B cell (primary cell): ENCODE data around the gene TFEC. TPM values are rescaled to one million over a fixed set of nuclear protein-coding genes. Genes with fewer than 3 reads are reported as not detected.
A peak's percentile ranks its signal among the peaks of the same experiment; 100 is the strongest.

Experiments used
- ATAC-seq: fragments of 200-7000 bp; cut with Tn5 transposase; one replicate; pipeline ENCODE4 v1.10.0; 2021; ENCODE audit warnings: low read depth, mild to moderate bottlenecking, moderate number of reproducible peaks, moderate library complexity
- CTCF ChIA-PET: fragments of 350-600 bp; sonication (Branson Sonifier 250); formaldehyde crosslinking; loops from one replicate; lab custom pipeline; 2021; ENCODE audit warnings: antibody characterized with exemption, inconsistent platforms; lab: Charles Lee
- POLR2A ChIA-PET: fragments of 350-600 bp; sonication (Branson Sonifier 250); formaldehyde crosslinking; loops from one replicate; lab custom pipeline; 2021; ENCODE audit warnings: antibody characterized with exemption; lab: Charles Lee
- DNase-seq: peaks from one replicate; pipeline ENCODE4 v3.0.0; 2013
- H2AFZ ChIP-seq: 2 replicates; pipeline ENCODE4 v1.6.1; 2012; ENCODE audit warnings: mild to moderate bottlenecking, low read depth, low read length; ENCODE audit not compliant: insufficient read depth, poor library complexity, severe bottlenecking
- H3K27ac ChIP-seq, 2 donors: 1 replicate in 1 of 2; 2 replicates in 1 of 2; pipeline ENCODE4 v1.5.1; 2012 to 2013; ENCODE audit warnings: low read length in 2 of 2, mild to moderate bottlenecking in 2 of 2, moderate library complexity in 1 of 2
- H3K27me3 ChIP-seq, 4 experiments: fragments of 200-600 bp in 1 of 4; sonication (generic) in 1 of 4; replicated peaks in 1 of 4; 1 replicate in 2 of 4; 2 replicates in 2 of 4; pipeline versions ENCODE4 v1.6.1 to v1.7.0; 2013 to 2016; ENCODE audit warnings: low read length in 3 of 4, mild to moderate bottlenecking in 2 of 4, mixed read lengths in 1 of 4, moderate library complexity in 1 of 4; ENCODE audit not compliant: insufficient read depth in 4 of 4, control insufficient read depth in 3 of 4; ENCODE audit errors: control extremely low read depth in 1 of 4
- H3K36me3 ChIP-seq, 2 experiments: replicated peaks in 1 of 2; 1 replicate in 1 of 2; 2 replicates in 1 of 2; pipeline versions ENCODE4 v1.6.1 to v1.7.1; 2013; ENCODE audit warnings: low read length in 1 of 2; ENCODE audit not compliant: insufficient read depth in 2 of 2, control insufficient read depth in 1 of 2; ENCODE audit errors: control extremely low read depth in 1 of 2, extremely low read depth in 1 of 2
- H3K4me1 ChIP-seq, 2 donors: fragments of 200-600 bp in 1 of 2; sonication (generic) in 1 of 2; 1 replicate in 1 of 2; 2 replicates in 1 of 2; pipeline versions ENCODE4 v1.5.1 to v1.6.1; 2013 to 2017; ENCODE audit warnings: low read length in 2 of 2; ENCODE audit not compliant: control insufficient read depth in 2 of 2, insufficient read depth in 2 of 2
- H3K4me2 ChIP-seq: replicated peaks from 2 replicates; pipeline ENCODE3; 2012; ENCODE audit warnings: mild to moderate bottlenecking, low read depth, low read length; ENCODE audit not compliant: poor library complexity, severe bottlenecking
- H3K4me3 ChIP-seq, 5 experiments: fragments of 200-600 bp in 1 of 5; sonication (generic) in 1 of 5; 1 replicate in 3 of 5; 2 replicates in 2 of 5; pipeline versions ENCODE4 v1.5.1 to v1.7.0; 2011 to 2016; ENCODE audit warnings: low read length in 4 of 5, mild to moderate bottlenecking in 4 of 5, low read depth in 2 of 5, control low read depth in 1 of 5, moderate library complexity in 1 of 5; ENCODE audit not compliant: insufficient read depth in 1 of 5; ENCODE audit errors: control extremely low read depth in 1 of 5, extremely low read depth in 1 of 5
- H3K79me2 ChIP-seq: fragments of 200-600 bp; sonication (generic); one replicate; pipeline ENCODE4 v1.6.0; 2016; ENCODE audit warnings: low read length; ENCODE audit not compliant: control insufficient read depth, insufficient read depth
- H3K9ac ChIP-seq: fragments of 200-600 bp; sonication (generic); 2 replicates; pipeline ENCODE4 v1.6.1; 2017; ENCODE audit warnings: mild to moderate bottlenecking, low read length, moderate library complexity
- H3K9me3 ChIP-seq, 3 donors: one replicate each; pipeline versions ENCODE4 v1.6.1 to v1.7.1; 2013; ENCODE audit warnings: low read length in 2 of 3; ENCODE audit not compliant: control insufficient read depth in 2 of 3, insufficient read depth in 1 of 3; ENCODE audit errors: control extremely low read depth in 1 of 3
- H4K20me1 ChIP-seq: 2 replicates; pipeline ENCODE4 v1.6.0; 2012; ENCODE audit warnings: mild to moderate bottlenecking, low read length; ENCODE audit not compliant: insufficient read depth, control insufficient read depth, poor library complexity, severe bottlenecking
- H3K27ac Mint-ChIP-seq: one replicate; pipeline ENCODE4 v1.8.0; 2021; ENCODE audit warnings: mixed read lengths
- H3K27me3 Mint-ChIP-seq: one replicate; pipeline ENCODE4 v1.8.0; 2021; ENCODE audit warnings: mixed read lengths
- H3K4me1 Mint-ChIP-seq: one replicate; pipeline ENCODE4 v1.8.0; 2021; ENCODE audit warnings: mixed read lengths
- H3K4me3 Mint-ChIP-seq: one replicate; pipeline ENCODE4 v1.8.0; 2021; ENCODE audit warnings: mixed read lengths
- H3K9me3 Mint-ChIP-seq: one replicate; pipeline ENCODE4 v1.8.0; 2022; ENCODE audit warnings: mixed read lengths; ENCODE audit not compliant: insufficient read depth
- EZH2 ChIP-seq: IDR thresholded peaks from 2 replicates; pipeline ENCODE4 v1.6.1; 2012; ENCODE audit warnings: borderline replicate concordance, low read depth, mild to moderate bottlenecking, moderate library complexity, low read length; ENCODE audit not compliant: insufficient read depth, poor library complexity, severe bottlenecking
- WGBS: methylation state at CpG from one replicate; pipeline ENCODE4 v1.1.5; 2013; ENCODE audit warnings: missing lambda C conversion rate; ENCODE audit not compliant: insufficient coverage; 5-methylcytosine and 5-hydroxymethylcytosine counted together
- intact Hi-C: fragments of 100-400 bp; cut with micrococcal nuclease; formaldehyde crosslinking; loops from one replicate; pipeline ENCODE4 v1.10.0; 2022
- polyA plus RNA-seq: library from polyadenylated mRNA; depleted of rRNA; stranded (reverse); fragments of >200 nt; gene quantifications from 2 replicates; pipeline ENCODE4 v1.2.3, GENCODE V29; 2012
- total RNA-seq, 2 donors: library from RNA; stranded (reverse); fragments of 120-200 nt in 1 of 2; gene quantifications; 1 replicate in 1 of 2; 2 replicates in 1 of 2; pipeline versions ENCODE4 v1.2.3 to v1.2.4, GENCODE V29; 2013 to 2022
- TF ChIP-seq, protein P1 (sequence below): fragments of 200-600 bp; IDR thresholded peaks from one replicate; pipeline ENCODE4 v1.8.0; 2022; ENCODE audit warnings: antibody characterized with exemption, mild to moderate bottlenecking

TFEC gene
- total and polyA plus RNA-seq, 2 donors (not counting 1 experiment from before 2014, with no cell fraction given), result 17.3 to 36.3 TPM

DNA sequence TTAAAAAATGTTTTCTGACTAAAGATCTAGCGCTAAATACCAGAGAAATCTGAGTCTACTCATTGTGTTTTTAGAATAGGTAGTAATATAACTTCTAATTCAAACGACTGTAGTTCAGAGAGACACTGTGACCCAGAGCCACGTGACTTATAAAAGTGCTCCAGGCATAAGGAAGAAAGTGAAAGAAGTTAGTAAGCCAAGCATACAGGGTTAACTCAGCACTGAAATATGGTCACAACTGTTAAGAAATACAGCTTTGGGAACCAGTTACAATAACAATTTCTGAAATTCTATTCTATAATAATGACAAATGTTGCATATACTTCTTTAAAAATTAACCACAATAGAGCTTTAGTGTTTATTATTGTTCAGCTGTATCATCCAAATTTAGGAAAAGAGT is 119.1 kb downstream of the TFEC start:
- TF ChIP-seq EZH2, result no peak
- TF ChIP-seq, protein P1, sequence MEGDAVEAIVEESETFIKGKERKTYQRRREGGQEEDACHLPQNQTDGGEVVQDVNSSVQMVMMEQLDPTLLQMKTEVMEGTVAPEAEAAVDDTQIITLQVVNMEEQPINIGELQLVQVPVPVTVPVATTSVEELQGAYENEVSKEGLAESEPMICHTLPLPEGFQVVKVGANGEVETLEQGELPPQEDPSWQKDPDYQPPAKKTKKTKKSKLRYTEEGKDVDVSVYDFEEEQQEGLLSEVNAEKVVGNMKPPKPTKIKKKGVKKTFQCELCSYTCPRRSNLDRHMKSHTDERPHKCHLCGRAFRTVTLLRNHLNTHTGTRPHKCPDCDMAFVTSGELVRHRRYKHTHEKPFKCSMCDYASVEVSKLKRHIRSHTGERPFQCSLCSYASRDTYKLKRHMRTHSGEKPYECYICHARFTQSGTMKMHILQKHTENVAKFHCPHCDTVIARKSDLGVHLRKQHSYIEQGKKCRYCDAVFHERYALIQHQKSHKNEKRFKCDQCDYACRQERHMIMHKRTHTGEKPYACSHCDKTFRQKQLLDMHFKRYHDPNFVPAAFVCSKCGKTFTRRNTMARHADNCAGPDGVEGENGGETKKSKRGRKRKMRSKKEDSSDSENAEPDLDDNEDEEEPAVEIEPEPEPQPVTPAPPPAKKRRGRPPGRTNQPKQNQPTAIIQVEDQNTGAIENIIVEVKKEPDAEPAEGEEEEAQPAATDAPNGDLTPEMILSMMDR, result no peak
- no peaks in the 10 kb centered on the region for H3K36me3 ChIP-seq
- H3K4me1 ChIP-seq, result peaks cover 0 to 3% of the 10 kb centered on the region in 2 donors
- intact Hi-C loops, result loop anchor here (2.0 to 5.0 kb wide), 3 partner anchors 1047 to 1885 kb away; no protein-coding TSS in a partner anchor
- no peak overlapping the region for H3K4me2 ChIP-seq
- ATAC-seq, result no peak
- no peak for DNase-seq
- H3K4me3 Mint-ChIP-seq, result no peak overlapping the region
- no CpG with 5 or more reads among the region's 3 CpGs for WGBS
- no peaks in the 10 kb centered on the region for H3K4me1 Mint-ChIP-seq
- H3K9ac ChIP-seq, result no peak overlapping the region
- H3K27me3 ChIP-seq, result no peaks in the 10 kb centered on the region
- CTCF ChIA-PET, result no interaction called here
- H3K27ac Mint-ChIP-seq, result no peak overlapping the region
- H3K9me3 ChIP-seq, result no peaks in the 10 kb centered on the region
- H3K9me3 Mint-ChIP-seq, result no peaks in the 10 kb centered on the region
- no peaks in the 10 kb centered on the region for H4K20me1 ChIP-seq
- H3K4me3 ChIP-seq, result no peak overlapping the region
- H3K79me2 ChIP-seq, result no peaks in the 10 kb centered on the region
- POLR2A ChIA-PET, result no interaction called here
- no peak overlapping the region for H2AFZ ChIP-seq
- no peak overlapping the region for H3K27ac ChIP-seq
- peaks cover 6% of the 10 kb centered on the region for H3K27me3 Mint-ChIP-seq

DNA sequence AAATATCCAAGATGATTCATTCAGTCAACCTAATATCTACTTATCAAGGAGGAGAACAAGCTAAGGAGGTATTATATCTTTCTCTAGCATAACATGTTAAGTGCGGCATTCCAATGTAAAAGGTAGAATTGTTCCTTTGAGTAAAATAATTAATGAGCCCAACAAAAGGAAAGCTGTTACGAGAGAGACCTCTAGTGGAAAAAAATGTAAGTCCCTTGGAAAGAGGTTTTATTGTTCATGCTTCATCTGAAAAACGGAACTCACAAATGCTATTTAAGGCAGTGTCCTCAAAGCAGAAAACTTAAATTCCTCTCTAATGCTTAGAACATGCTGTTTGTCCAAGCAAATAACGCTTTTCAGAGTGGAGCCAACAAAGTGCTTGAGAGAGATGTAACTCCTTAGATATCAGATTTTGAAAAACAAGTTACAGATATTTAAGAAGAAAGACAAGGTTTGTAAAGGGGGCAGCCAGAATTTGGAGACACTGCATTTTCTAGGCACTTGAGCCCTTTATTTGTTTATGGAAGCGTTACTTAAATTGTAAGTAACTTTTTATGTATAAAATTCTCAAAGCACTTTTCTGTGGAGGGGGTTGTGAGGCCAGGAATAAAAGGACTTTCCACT is 119.9 kb downstream of the TFEC start:
- intact Hi-C loops, result loop anchor here (2.0 to 5.0 kb wide), 3 partner anchors 1046 to 1884 kb away; no protein-coding TSS in a partner anchor
- no peak overlapping the region for H3K9ac ChIP-seq
- Mint-ChIP-seq H3K4me1 (no peaks in the 10 kb centered on the region), H3K9me3 (no peaks in the 10 kb centered on the region), H3K27ac (no peak overlapping the region), H3K4me3 (no peak overlapping the region), H3K27me3 (peaks cover 11% of the 10 kb centered on the region)
- POLR2A ChIA-PET, result no interaction called here
- CTCF ChIA-PET, result interaction anchor here (1.5 kb wide), 1 partner anchor 1883 kb away, joined by 5 read pairs; no protein-coding TSS in a partner anchor
- H3K9me3 ChIP-seq, result no peaks in the 10 kb centered on the region
- no peaks in the 10 kb centered on the region for H4K20me1 ChIP-seq
- DNase-seq (peak; percentile 36), ATAC-seq (no peak)
- TF ChIP-seq, protein P1, result peak; percentile 60
- TF ChIP-seq EZH2, result no peak
- no peaks in the 10 kb centered on the region for H3K27me3 ChIP-seq
- H3K36me3 ChIP-seq, result no peaks in the 10 kb centered on the region
- H3K4me3 ChIP-seq, result no peak overlapping the region
- no peak overlapping the region for H3K4me2 ChIP-seq
- H3K79me2 ChIP-seq, result no peaks in the 10 kb centered on the region
- H3K4me1 ChIP-seq, result peaks cover 0 to 3% of the 10 kb centered on the region in 2 donors
- WGBS, result 0% methylated on average over 1 of the region's 5 CpGs
- no peak overlapping the region for H2AFZ ChIP-seq
- H3K27ac ChIP-seq, result no peak overlapping the region
